ENCODE results near the gene RANBP3.

DNA sequence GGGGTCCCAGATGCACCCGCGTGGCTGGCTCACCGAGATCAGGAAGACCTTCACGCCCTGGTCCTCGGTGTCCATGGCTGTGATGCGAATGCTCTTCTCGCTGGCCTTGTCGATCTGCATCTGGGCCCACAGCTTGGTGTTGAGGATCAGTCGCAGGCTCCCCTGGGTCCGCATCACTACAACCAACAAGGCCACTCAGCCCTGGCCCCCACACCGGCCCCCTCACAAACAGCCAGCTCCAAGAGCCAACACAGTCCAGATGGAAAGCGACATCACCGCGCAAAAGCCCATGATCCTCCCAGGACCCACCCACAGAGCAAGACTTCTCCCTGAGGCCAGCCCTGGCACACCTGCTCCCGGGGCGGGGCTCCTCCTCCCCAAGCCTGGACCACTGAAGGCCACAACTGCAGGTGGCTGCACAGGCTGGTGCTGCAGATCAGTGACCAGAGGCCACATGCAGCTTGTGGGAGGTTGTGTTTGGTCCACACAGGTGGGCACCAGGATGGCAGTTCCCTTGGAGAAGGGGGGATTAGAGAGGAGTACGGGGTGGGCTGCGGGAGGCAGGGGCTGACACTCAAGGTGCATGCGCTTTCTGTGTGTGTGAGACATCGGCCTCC, 59.4 kb downstream of the RANBP3 start:
- TF ChIP-seq SUZ12 (IDR thresholded peaks at IDR 0.05; ENCODE audit: extremely low read depth, insufficient read depth, insufficient read length) (no peak), YY1 (IDR thresholded peaks at IDR 0.05; ENCODE audit: insufficient read depth, insufficient read length) (no peak)

Data from NT2/D1 (cell line).